ENCODE measurements around the gene ARIH2.
A peak's percentile ranks its signal among the peaks of the same experiment; 100 is the strongest.

ARIH2 gene

GRCh38 chr3:49025005-49025792, 106.6 kb downstream of the ARIH2 start:
- Histone ChIP-seq H3K4me3 (ENCODE audit: low read length) (no peak overlapping the region), H3K9me3 (ENCODE audit: low read length) (no peaks in the 10 kb centered on the region), H2AFZ (ENCODE audit: low read depth, low read length) (no peak overlapping the region), H3K36me3 (ENCODE audit: insufficient read depth, low read length) (peaks cover 45% of the 10 kb centered on the region), H3K27me3 (ENCODE audit: insufficient read depth, low read length) (no peaks in the 10 kb centered on the region), H3K4me1 (ENCODE audit: insufficient read depth, low read length) (peaks cover 30% of the 10 kb centered on the region)

GRCh38 chr3:49025793-49026520, 107.3 kb downstream of the ARIH2 start:
- Histone ChIP-seq H3K36me3 (ENCODE audit: insufficient read depth, low read length) (peaks cover 49% of the 10 kb centered on the region), H3K27me3 (ENCODE audit: insufficient read depth, low read length) (no peaks in the 10 kb centered on the region), H3K4me3 (ENCODE audit: low read length) (no peak overlapping the region), H2AFZ (ENCODE audit: low read depth, low read length) (no peak overlapping the region), H3K4me1 (ENCODE audit: insufficient read depth, low read length) (peaks cover 28% of the 10 kb centered on the region), H3K9me3 (ENCODE audit: low read length) (no peaks in the 10 kb centered on the region)

- peaks cover 54% of the 10 kb centered on the region for H3K36me3 ChIP-seq (ENCODE audit: insufficient read depth, low read length)
- H2AFZ ChIP-seq (ENCODE audit: low read depth, low read length) = no peak overlapping the region
- no peaks in the 10 kb centered on the region for H3K9me3 ChIP-seq (ENCODE audit: low read length)
- H3K4me3 ChIP-seq (ENCODE audit: low read length) = no peak overlapping the region
- H3K4me1 ChIP-seq (ENCODE audit: insufficient read depth, low read length) = peaks cover 28% of the 10 kb centered on the region
- no peaks in the 10 kb centered on the region for H3K27me3 ChIP-seq (ENCODE audit: insufficient read depth, low read length)
These were observed 107.9 kb downstream of the ARIH2 start for GRCh38 chr3:49026536-49026935.

- Histone ChIP-seq H3K27me3 (ENCODE audit: insufficient read depth, low read length) (no peaks in the 10 kb centered on the region), H3K4me3 (ENCODE audit: low read length) (no peak overlapping the region)
These were observed 109.0 kb downstream of the ARIH2 start for GRCh38 chr3:49027634-49028033.

GRCh38 chr3:49028298-49028672, 109.6 kb downstream of the ARIH2 start:
- peaks cover 67% of the 10 kb centered on the region for H3K36me3 ChIP-seq (ENCODE audit: insufficient read depth, low read length)
- peak overlapping the region; percentile 63 for H3K4me3 ChIP-seq (ENCODE audit: low read length)

More at GRCh38 chr3:49027634-49028033, 109.0 kb downstream of the ARIH2 start:
- no peaks in the 10 kb centered on the region for H3K9me3 ChIP-seq (ENCODE audit: low read length)
- H3K4me1 ChIP-seq (ENCODE audit: insufficient read depth, low read length) = peaks cover 25% of the 10 kb centered on the region
- H3K36me3 ChIP-seq (ENCODE audit: insufficient read depth, low read length) = peaks cover 65% of the 10 kb centered on the region
- H2AFZ ChIP-seq (ENCODE audit: low read depth, low read length) = no peak overlapping the region

GRCh38 chr3:49028673-49029562, 110.3 kb downstream of the ARIH2 start, which contains the start of gene IMPDH2:
IMPDH2 (minus strand) TSS chr3:49029398; CDS start chr3:49029350, 48 bp downstream.
- H3K4me3 ChIP-seq (ENCODE audit: low read length) = peak within 1 kb of the TSS; percentile 63
- peaks cover 66% of the 10 kb centered on the region for H3K36me3 ChIP-seq (ENCODE audit: insufficient read depth, low read length)
- peaks cover 19% of the 10 kb centered on the region for H3K4me1 ChIP-seq (ENCODE audit: insufficient read depth, low read length)
- no peak within 1 kb of the TSS for H2AFZ ChIP-seq (ENCODE audit: low read depth, low read length)
- H3K27me3 ChIP-seq (ENCODE audit: insufficient read depth, low read length) = no peaks in the 10 kb centered on the region
- no peaks in the 10 kb centered on the region for H3K9me3 ChIP-seq (ENCODE audit: low read length)

More at GRCh38 chr3:49028298-49028672, 109.6 kb downstream of the ARIH2 start:
- Histone ChIP-seq H3K4me1 (ENCODE audit: insufficient read depth, low read length) (peaks cover 19% of the 10 kb centered on the region), H2AFZ (ENCODE audit: low read depth, low read length) (no peak overlapping the region), H3K27me3 (ENCODE audit: insufficient read depth, low read length) (no peaks in the 10 kb centered on the region), H3K9me3 (ENCODE audit: low read length) (no peaks in the 10 kb centered on the region)

- H3K4me3 ChIP-seq (ENCODE audit: low read length) = peak overlapping the region; percentile 63
These were observed 110.9 kb downstream of the ARIH2 start for GRCh38 chr3:49029563-49029884.

GRCh38 chr3:49030321-49030720, 111.7 kb downstream of the ARIH2 start:
- H3K27me3 ChIP-seq (ENCODE audit: insufficient read depth, low read length) = no peaks in the 10 kb centered on the region
- H3K36me3 ChIP-seq (ENCODE audit: insufficient read depth, low read length) = peaks cover 66% of the 10 kb centered on the region
- H3K4me1 ChIP-seq (ENCODE audit: insufficient read depth, low read length) = peaks cover 19% of the 10 kb centered on the region

More at GRCh38 chr3:49029563-49029884, 110.9 kb downstream of the ARIH2 start:
- H3K36me3 ChIP-seq (ENCODE audit: insufficient read depth, low read length) = peaks cover 66% of the 10 kb centered on the region
- H3K4me1 ChIP-seq (ENCODE audit: insufficient read depth, low read length) = peaks cover 19% of the 10 kb centered on the region
- no peaks in the 10 kb centered on the region for H3K9me3 ChIP-seq (ENCODE audit: low read length)
- no peaks in the 10 kb centered on the region for H3K27me3 ChIP-seq (ENCODE audit: insufficient read depth, low read length)
- H2AFZ ChIP-seq (ENCODE audit: low read depth, low read length) = no peak overlapping the region

GRCh38 chr3:49032646-49033304, 114.1 kb downstream of the ARIH2 start:
- Histone ChIP-seq H3K4me1 (ENCODE audit: insufficient read depth, low read length) (peaks cover 19% of the 10 kb centered on the region), H2AFZ (ENCODE audit: low read depth, low read length) (no peak overlapping the region), H3K36me3 (ENCODE audit: insufficient read depth, low read length) (peaks cover 56% of the 10 kb centered on the region), H3K4me3 (ENCODE audit: low read length) (no peak overlapping the region), H3K27me3 (ENCODE audit: insufficient read depth, low read length) (no peaks in the 10 kb centered on the region), H3K9me3 (ENCODE audit: low read length) (no peaks in the 10 kb centered on the region)

More at GRCh38 chr3:49030321-49030720, 111.7 kb downstream of the ARIH2 start:
- Histone ChIP-seq H2AFZ (ENCODE audit: low read depth, low read length) (no peak overlapping the region), H3K4me3 (ENCODE audit: low read length) (no peak overlapping the region), H3K9me3 (ENCODE audit: low read length) (no peaks in the 10 kb centered on the region)

GRCh38 chr3:49034650-49035049, 116.0 kb downstream of the ARIH2 start:
- no peak overlapping the region for H2AFZ ChIP-seq (ENCODE audit: low read depth, low read length)
- no peak overlapping the region for H3K4me3 ChIP-seq (ENCODE audit: low read length)
- no peaks in the 10 kb centered on the region for H3K9me3 ChIP-seq (ENCODE audit: low read length)
- H3K4me1 ChIP-seq (ENCODE audit: insufficient read depth, low read length) = peaks cover 3% of the 10 kb centered on the region
- H3K36me3 ChIP-seq (ENCODE audit: insufficient read depth, low read length) = peaks cover 59% of the 10 kb centered on the region
- no peaks in the 10 kb centered on the region for H3K27me3 ChIP-seq (ENCODE audit: insufficient read depth, low read length)

GRCh38 chr3:49035281-49035680, 116.6 kb downstream of the ARIH2 start:
- Histone ChIP-seq H3K4me3 (ENCODE audit: low read length) (no peak overlapping the region), H3K4me1 (ENCODE audit: insufficient read depth, low read length) (no peaks in the 10 kb centered on the region), H2AFZ (ENCODE audit: low read depth, low read length) (no peak overlapping the region), H3K27me3 (ENCODE audit: insufficient read depth, low read length) (no peaks in the 10 kb centered on the region), H3K9me3 (ENCODE audit: low read length) (no peaks in the 10 kb centered on the region), H3K36me3 (ENCODE audit: insufficient read depth, low read length) (peaks cover 60% of the 10 kb centered on the region)

All from neuron (in vitro differentiated cells).